Measurements from ENCODE around the gene AUTS2. TPM values are rescaled to one million over a fixed set of nuclear protein-coding genes. Genes with fewer than 3 reads are reported as not detected.

The AUTS2 gene
- total RNA-seq, 5 donors from 2014 or later (not counting 1 experiment from before 2014, with no cell fraction given), result 10.6 to 66.2 (median 37.6) TPM

- WGBS (ENCODE audit: insufficient coverage), result 98% methylated on average over 47 of the region's 63 CpGs
- Mint-ChIP-seq H3K9me3 (peaks cover 0 to 4% (median 2%) of the 10 kb centered on the region in 3 donors), H3K36me3 (peaks cover 11% of the 10 kb centered on the region), H3K27me3 (no peaks in the 10 kb centered on the region), H3K4me1 (peaks cover 13 to 24% (median 22%) of the 10 kb centered on the region in 3 donors), H3K27ac (no peak overlapping the region), H3K4me3 (no peak overlapping the region)
- Histone ChIP-seq H3K27ac (ENCODE audit: low read length) (no peak overlapping the region), H3K27me3 (replicated peaks in 1 of 2; ENCODE audit: control insufficient read depth in 2 of 2, extremely low read depth in 1 of 2, insufficient read depth in 2 of 2, low read length in 1 of 2) (no peaks in the 10 kb centered on the region), H3K4me1 (ENCODE audit: control insufficient read depth in 1 of 2, extremely low read depth in 1 of 2, insufficient read depth in 2 of 2, low read length in 2 of 2) (peaks cover 11 to 34% of the 10 kb centered on the region in 2 experiments), H3K4me3 (ENCODE audit: control insufficient read depth in 1 of 2, extremely low read depth in 1 of 2, low read length in 1 of 2) (no peak overlapping the region), H3K36me3 (ENCODE audit: control insufficient read depth in 2 of 2, extremely low read depth in 1 of 2, insufficient read depth in 1 of 2, low read length in 1 of 2) (peaks cover 23 to 27% of the 10 kb centered on the region in 2 donors), H3K9me3 (no peaks in the 10 kb centered on the region)
- ATAC-seq (replicated peaks in 1 of 4) (no peak), DNase-seq (no peak)
- ChIA-PET CTCF (no interaction called here), POLR2A (no interaction called here)
These were observed 1192.2 kb downstream of the AUTS2 start for GRCh38 chr7:70790215-70791073.

- POLR2A ChIA-PET, result no interaction called here
- Histone ChIP-seq H3K9me3 (no peaks in the 10 kb centered on the region), H3K4me3 (ENCODE audit: control insufficient read depth in 1 of 2, extremely low read depth in 1 of 2, low read length in 1 of 2) (no peak overlapping the region), H3K36me3 (ENCODE audit: control insufficient read depth in 2 of 2, extremely low read depth in 1 of 2, insufficient read depth in 1 of 2, low read length in 1 of 2) (peaks cover 18 to 23% of the 10 kb centered on the region in 2 donors), H3K4me1 (ENCODE audit: control insufficient read depth in 1 of 2, extremely low read depth in 1 of 2, insufficient read depth in 2 of 2, low read length in 2 of 2) (peaks cover 11 to 25% of the 10 kb centered on the region in 2 experiments), H3K27ac (ENCODE audit: low read length) (no peak overlapping the region), H3K27me3 (replicated peaks in 1 of 2; ENCODE audit: control insufficient read depth in 2 of 2, extremely low read depth in 1 of 2, insufficient read depth in 2 of 2, low read length in 1 of 2) (no peaks in the 10 kb centered on the region)
- CTCF ChIA-PET, result no interaction called here
- H3K9me3 Mint-ChIP-seq, result peaks cover 0 to 4% (median 2%) of the 10 kb centered on the region in 3 donors
- no peak overlapping the region for H3K27ac Mint-ChIP-seq
- no peak overlapping the region for H3K4me3 Mint-ChIP-seq
- ATAC-seq (replicated peaks in 1 of 4) (no peak), DNase-seq (no peak)
- peaks cover 13 to 22% (median 18%) of the 10 kb centered on the region in 3 donors for H3K4me1 Mint-ChIP-seq
- WGBS (ENCODE audit: insufficient coverage), result 100% methylated on average over 5 of the region's 6 CpGs
- peaks cover 9% of the 10 kb centered on the region for H3K36me3 Mint-ChIP-seq
- H3K27me3 Mint-ChIP-seq, result no peaks in the 10 kb centered on the region
These were observed 1193.1 kb downstream of the AUTS2 start for GRCh38 chr7:70791341-70791740.

GRCh38 chr7:70793060-70793459 is 1194.8 kb downstream of the AUTS2 start:
- ChIA-PET CTCF (interaction anchor here in 1 of 2 donors (0.7 kb wide), 1 partner anchor 917 kb away, joined by 3 read pairs; no protein-coding TSS in a partner anchor), POLR2A (no interaction called here)
- no peak overlapping the region for H3K27ac Mint-ChIP-seq
- WGBS (ENCODE audit: insufficient coverage), result 96% methylated on average over 4 of the region's 8 CpGs
- peaks cover 3% of the 10 kb centered on the region for H3K36me3 Mint-ChIP-seq
- no peaks in the 10 kb centered on the region for H3K27me3 ChIP-seq (replicated peaks in 1 of 2; ENCODE audit: control insufficient read depth in 2 of 2, extremely low read depth in 1 of 2, insufficient read depth in 2 of 2, low read length in 1 of 2)
- peaks cover 13 to 30% of the 10 kb centered on the region in 2 experiments for H3K4me1 ChIP-seq (ENCODE audit: control insufficient read depth in 1 of 2, extremely low read depth in 1 of 2, insufficient read depth in 2 of 2, low read length in 2 of 2)
- peaks cover 2 to 4% (median 2%) of the 10 kb centered on the region in 3 donors for H3K9me3 Mint-ChIP-seq
- no peaks in the 10 kb centered on the region for H3K9me3 ChIP-seq
- ATAC-seq (replicated peaks in 1 of 4), result no peak
- H3K36me3 ChIP-seq (ENCODE audit: control insufficient read depth in 2 of 2, extremely low read depth in 1 of 2, insufficient read depth in 1 of 2, low read length in 1 of 2), result peaks cover 8 to 23% of the 10 kb centered on the region in 2 donors
- H3K4me1 Mint-ChIP-seq, result peaks cover 15 to 19% (median 17%) of the 10 kb centered on the region in 3 donors
- no peak for DNase-seq
- H3K4me3 ChIP-seq (ENCODE audit: control insufficient read depth in 1 of 2, extremely low read depth in 1 of 2, low read length in 1 of 2), result no peak overlapping the region
- no peaks in the 10 kb centered on the region for H3K27me3 Mint-ChIP-seq
- no peak overlapping the region for H3K27ac ChIP-seq (ENCODE audit: low read length)
- no peak overlapping the region for H3K4me3 Mint-ChIP-seq

- H3K4me3 Mint-ChIP-seq, result no peak overlapping the region
- no peaks in the 10 kb centered on the region for H3K27me3 ChIP-seq (replicated peaks in 1 of 2; ENCODE audit: control insufficient read depth in 2 of 2, extremely low read depth in 1 of 2, insufficient read depth in 2 of 2, low read length in 1 of 2)
- H3K36me3 ChIP-seq (ENCODE audit: control insufficient read depth in 2 of 2, extremely low read depth in 1 of 2, insufficient read depth in 1 of 2, low read length in 1 of 2), result peaks cover 8 to 20% of the 10 kb centered on the region in 2 donors
- ATAC-seq (replicated peaks in 1 of 4) (no peak), DNase-seq (no peak)
- H3K27ac Mint-ChIP-seq, result no peak overlapping the region
- H3K4me1 ChIP-seq (ENCODE audit: control insufficient read depth in 1 of 2, extremely low read depth in 1 of 2, insufficient read depth in 2 of 2, low read length in 2 of 2), result peaks cover 11 to 29% of the 10 kb centered on the region in 2 experiments
- ChIA-PET POLR2A (interaction anchor here in 1 of 2 donors (0.5 kb wide), 1 partner anchor 25 kb away, joined by 8 read pairs; no protein-coding TSS in a partner anchor), CTCF (no interaction called here)
- peaks cover 14 to 18% (median 15%) of the 10 kb centered on the region in 3 donors for H3K4me1 Mint-ChIP-seq
- H3K4me3 ChIP-seq (ENCODE audit: control insufficient read depth in 1 of 2, extremely low read depth in 1 of 2, low read length in 1 of 2), result no peak overlapping the region
- no peaks in the 10 kb centered on the region for H3K27me3 Mint-ChIP-seq
- no peaks in the 10 kb centered on the region for H3K9me3 ChIP-seq
- H3K27ac ChIP-seq (ENCODE audit: low read length), result no peak overlapping the region
- 85% methylated on average over 7 of the region's 9 CpGs for whole genome bisulfite sequencing (ENCODE audit: insufficient coverage)
- H3K9me3 Mint-ChIP-seq, result peaks cover 0 to 4% (median 3%) of the 10 kb centered on the region in 3 donors
- peaks cover 3% of the 10 kb centered on the region for H3K36me3 Mint-ChIP-seq
These were observed 1195.5 kb downstream of the AUTS2 start for GRCh38 chr7:70793821-70794220.

GRCh38 chr7:70794962-70795361 is 1196.7 kb downstream of the AUTS2 start:
- peaks cover 3% of the 10 kb centered on the region for H3K36me3 Mint-ChIP-seq
- WGBS (ENCODE audit: insufficient coverage), result 92% methylated on average over 6 of the region's 8 CpGs
- H3K27me3 ChIP-seq (replicated peaks in 1 of 2; ENCODE audit: control insufficient read depth in 2 of 2, extremely low read depth in 1 of 2, insufficient read depth in 2 of 2, low read length in 1 of 2), result no peaks in the 10 kb centered on the region
- H3K36me3 ChIP-seq (ENCODE audit: control insufficient read depth in 2 of 2, extremely low read depth in 1 of 2, insufficient read depth in 1 of 2, low read length in 1 of 2), result peaks cover 8 to 15% of the 10 kb centered on the region in 2 donors
- no peak for ATAC-seq (replicated peaks in 1 of 4)
- CTCF ChIA-PET, result no interaction called here
- peaks cover 5 to 20% of the 10 kb centered on the region in 2 experiments for H3K4me1 ChIP-seq (ENCODE audit: control insufficient read depth in 1 of 2, extremely low read depth in 1 of 2, insufficient read depth in 2 of 2, low read length in 2 of 2)
- H3K4me1 Mint-ChIP-seq, result peaks cover 9 to 15% (median 11%) of the 10 kb centered on the region in 3 donors
- no peaks in the 10 kb centered on the region for H3K9me3 ChIP-seq
- H3K4me3 ChIP-seq (ENCODE audit: control insufficient read depth in 1 of 2, extremely low read depth in 1 of 2, low read length in 1 of 2), result no peak overlapping the region
- no peak overlapping the region for H3K27ac ChIP-seq (ENCODE audit: low read length)
- H3K9me3 Mint-ChIP-seq, result peaks cover under 1 to 9% (median 2%) of the 10 kb centered on the region in 3 donors
- H3K27me3 Mint-ChIP-seq, result no peaks in the 10 kb centered on the region
- no peak overlapping the region for H3K4me3 Mint-ChIP-seq
- POLR2A ChIA-PET, result interaction anchor here in 1 of 2 donors (0.7 kb wide), 1 partner anchor 488 kb away, joined by 3 read pairs; no protein-coding TSS in a partner anchor
- H3K27ac Mint-ChIP-seq, result no peak overlapping the region
- DNase-seq, result no peak

GRCh38 chr7:70795948-70796347 is 1197.7 kb downstream of the AUTS2 start:
- 95% methylated on average over 5 of the region's 5 CpGs for whole genome bisulfite sequencing (ENCODE audit: insufficient coverage)
- Histone ChIP-seq H3K27me3 (replicated peaks in 1 of 2; ENCODE audit: control insufficient read depth in 2 of 2, extremely low read depth in 1 of 2, insufficient read depth in 2 of 2, low read length in 1 of 2) (no peaks in the 10 kb centered on the region), H3K36me3 (ENCODE audit: control insufficient read depth in 2 of 2, extremely low read depth in 1 of 2, insufficient read depth in 1 of 2, low read length in 1 of 2) (peaks cover 2 to 6% of the 10 kb centered on the region in 2 donors), H3K4me3 (ENCODE audit: control insufficient read depth in 1 of 2, extremely low read depth in 1 of 2, low read length in 1 of 2) (no peak overlapping the region), H3K4me1 (ENCODE audit: control insufficient read depth in 1 of 2, extremely low read depth in 1 of 2, insufficient read depth in 2 of 2, low read length in 2 of 2) (peaks cover 5 to 20% of the 10 kb centered on the region in 2 experiments), H3K9me3 (no peaks in the 10 kb centered on the region), H3K27ac (ENCODE audit: low read length) (no peak overlapping the region)
- peaks cover 6% of the 10 kb centered on the region for H3K36me3 Mint-ChIP-seq
- ChIA-PET CTCF (interaction anchor here (0.6 to 0.7 kb wide), 2 partner anchors 75 to 1871 kb away, joined by 5 to 9 read pairs; no protein-coding TSS in a partner anchor), POLR2A (no interaction called here)
- no peaks in the 10 kb centered on the region for H3K27me3 Mint-ChIP-seq
- H3K27ac Mint-ChIP-seq, result peak overlapping the region in 1 of 2 donors; percentile 34
- DNase-seq, result no peak
- peaks cover 9 to 15% (median 11%) of the 10 kb centered on the region in 3 donors for H3K4me1 Mint-ChIP-seq
- no peak for ATAC-seq (replicated peaks in 1 of 4)
- H3K4me3 Mint-ChIP-seq, result no peak overlapping the region
- H3K9me3 Mint-ChIP-seq, result peaks cover 8 to 18% (median 11%) of the 10 kb centered on the region in 3 donors

Data from T-cell (primary cell).